IMR-90 (cell line): Measurements from ENCODE around the gene BIRC5. TPM values are rescaled to one million over a fixed set of nuclear protein-coding genes. Genes with fewer than 3 reads are reported as not detected.

Source experiments
- ATAC-seq: fragments of 200-7000 bp; cut with Tn5 transposase; 2 replicates; pipeline ENCODE4 v1.9.1; 2020; ENCODE audit warnings: low read depth, mild to moderate bottlenecking, moderate library complexity
- BruUV-seq: library from RNA; stranded (reverse); fragments of 400-500 nt; replicated peaks from 2 replicates; lab custom pipeline; 2021; lab: Mats Ljungman, UMichigan
- CTCF ChIA-PET: fragments of 300-600 bp; formaldehyde crosslinking; extraction: SDS; loops from one replicate; lab custom pipeline; 2021; ENCODE audit warnings: antibody characterized with exemption; lab: Yijun Ruan, JAX
- POLR2A ChIA-PET: fragments of 300-600 bp; sonication (Branson Sonifier 250); formaldehyde crosslinking; loops from one replicate; lab custom pipeline; 2022; ENCODE audit warnings: antibody characterized with exemption; ENCODE audit not compliant: unreplicated experiment; lab: Charles Lee
- DNase-seq: peaks from one replicate; pipeline ENCODE4 v3.0.0; 2013
- H2AFZ ChIP-seq: replicated peaks from 2 replicates; pipeline ENCODE3; 2013; ENCODE audit warnings: low read length, mild to moderate bottlenecking; ENCODE audit not compliant: poor library complexity
- H2AK5ac ChIP-seq: 2 replicates; pipeline ENCODE4 v1.6.1; 2013; ENCODE audit warnings: low read depth, low read length, inconsistent platforms
- H2AK9ac ChIP-seq: replicated peaks from 2 replicates; pipeline ENCODE3; 2013; ENCODE audit warnings: mild to moderate bottlenecking, low read depth, low read length, moderate library complexity; ENCODE audit not compliant: poor library complexity
- H2BK120ac ChIP-seq: 2 replicates; pipeline ENCODE4 v1.6.1; 2013; ENCODE audit warnings: low read depth, low read length, inconsistent platforms
- H2BK15ac ChIP-seq: 3 replicates; pipeline ENCODE4 v1.6.1; 2013; ENCODE audit warnings: low read depth, low read length, inconsistent platforms
- H2BK20ac ChIP-seq: 2 replicates; pipeline ENCODE4 v1.6.1; 2013; ENCODE audit warnings: low read depth, mild to moderate bottlenecking, inconsistent platforms, low read length, moderate library complexity
- H2BK5ac ChIP-seq: 2 replicates; pipeline ENCODE4 v1.6.1; 2013; ENCODE audit warnings: mild to moderate bottlenecking, low read depth, low read length, inconsistent platforms; ENCODE audit not compliant: poor library complexity, severe bottlenecking
- H3K14ac ChIP-seq: replicated peaks from 2 replicates; pipeline ENCODE4 v1.6.1; 2013; ENCODE audit warnings: low read depth, low read length, inconsistent platforms
- H3K18ac ChIP-seq: 2 replicates; pipeline ENCODE4 v1.6.1; 2013; ENCODE audit warnings: low read depth, low read length, control low read depth
- H3K23ac ChIP-seq: 2 replicates; pipeline ENCODE4 v1.6.1; 2013; ENCODE audit warnings: low read depth, low read length, inconsistent platforms
- H3K27ac ChIP-seq: 2 replicates; pipeline ENCODE4 v1.5.1; 2013; ENCODE audit warnings: mild to moderate bottlenecking, control low read depth, low read length; ENCODE audit not compliant: insufficient read depth
- H3K27me3 ChIP-seq: 2 replicates; pipeline ENCODE4 v1.6.1; 2013; ENCODE audit warnings: low read length; ENCODE audit not compliant: control insufficient read depth, insufficient read depth
- H3K36me3 ChIP-seq: 2 replicates; pipeline ENCODE4 v1.6.1; 2013; ENCODE audit warnings: low read length, mixed read lengths; ENCODE audit not compliant: control insufficient read depth, insufficient read depth
- H3K4ac ChIP-seq: 2 replicates; pipeline ENCODE4 v1.6.1; 2013; ENCODE audit warnings: low read depth, low read length, inconsistent platforms
- H3K4me1 ChIP-seq: 2 replicates; pipeline ENCODE4 v1.6.1; 2013; ENCODE audit warnings: low read length, mixed read lengths; ENCODE audit not compliant: control insufficient read depth, insufficient read depth
- H3K4me2 ChIP-seq: 2 replicates; pipeline ENCODE4 v1.6.1; 2013; ENCODE audit warnings: low read depth, mild to moderate bottlenecking, control low read depth, low read length, moderate library complexity
- H3K4me3 ChIP-seq: 2 replicates; pipeline ENCODE4 v1.5.1; 2013; ENCODE audit warnings: low read depth, mild to moderate bottlenecking, control low read depth, low read length, moderate library complexity; ENCODE audit not compliant: insufficient read depth
- H3K56ac ChIP-seq: 2 replicates; pipeline ENCODE4 v1.6.1; 2013; ENCODE audit warnings: low read length, inconsistent platforms; ENCODE audit not compliant: insufficient read depth; ENCODE audit errors: extremely low read depth
- H3K79me1 ChIP-seq, 2 experiments: 2 replicates each; pipeline ENCODE4 v1.6.1; 2013; ENCODE audit warnings: low read length in 2 of 2, inconsistent platforms in 1 of 2, low read depth in 1 of 2
- H3K9ac ChIP-seq: 2 replicates; pipeline ENCODE4 v1.6.1; 2013; ENCODE audit warnings: low read depth, low read length, control low read depth
- H3K9me1 ChIP-seq: 2 replicates; pipeline ENCODE4 v1.6.1; 2013; ENCODE audit warnings: low read length, inconsistent platforms; ENCODE audit not compliant: insufficient read depth
- H3K9me3 ChIP-seq: 2 replicates; pipeline ENCODE4 v1.6.1; 2013; ENCODE audit warnings: low read length; ENCODE audit not compliant: control insufficient read depth, insufficient read depth
- H4K20me1 ChIP-seq: 2 replicates; pipeline ENCODE4 v1.6.1; 2013; ENCODE audit warnings: low read length, inconsistent platforms; ENCODE audit not compliant: insufficient read depth
- H4K5ac ChIP-seq: 2 replicates; pipeline ENCODE4 v1.6.1; 2013; ENCODE audit warnings: mild to moderate bottlenecking, low read depth, low read length, control low read depth
- H4K8ac ChIP-seq, 2 experiments: 2 replicates each; pipeline ENCODE4 v1.6.1; 2013; ENCODE audit warnings: low read depth in 2 of 2, low read length in 2 of 2, control low read depth in 1 of 2, inconsistent platforms in 1 of 2
- H4K91ac ChIP-seq: 2 replicates; pipeline ENCODE4 v1.6.1; 2013; ENCODE audit warnings: low read depth, low read length, inconsistent platforms; ENCODE audit not compliant: insufficient read depth
- BHLHE40 ChIP-seq: fragments of 150-350 bp; IDR thresholded peaks from 2 replicates; pipeline ENCODE4 v1.6.1; 2016; ENCODE audit warnings: mild to moderate bottlenecking, low read depth, low read length
- CHD1 ChIP-seq: IDR thresholded peaks from 2 replicates; pipeline ENCODE4 v1.6.1; 2012; ENCODE audit warnings: low read depth, low read length, improper control_type of control experiment
- MAFK ChIP-seq: IDR thresholded peaks from 2 replicates; pipeline ENCODE4 v1.6.1; 2012; ENCODE audit warnings: low read depth, low read length, improper control_type of control experiment
- MAZ ChIP-seq: IDR thresholded peaks from 2 replicates; pipeline ENCODE4 v1.6.1; 2012; ENCODE audit warnings: low read depth, mild to moderate bottlenecking, low read length, improper control_type of control experiment, moderate library complexity, borderline replicate concordance
- MXI1 ChIP-seq: IDR thresholded peaks from 2 replicates; pipeline ENCODE4 v1.6.1; 2012; ENCODE audit warnings: low read depth, mild to moderate bottlenecking, low read length, moderate library complexity, borderline replicate concordance
- NFE2L2 ChIP-seq: fragments of 150-350 bp; IDR thresholded peaks from 2 replicates; pipeline ENCODE4 v1.6.1; 2016; ENCODE audit warnings: low read depth, mild to moderate bottlenecking, low read length
- POLR2A ChIP-seq: IDR thresholded peaks from 2 replicates; pipeline ENCODE4 v1.6.1; 2012; ENCODE audit warnings: mild to moderate bottlenecking, low read depth, low read length
- RCOR1 ChIP-seq: IDR thresholded peaks from 2 replicates; pipeline ENCODE4 v1.6.1; 2012; ENCODE audit warnings: mild to moderate bottlenecking, low read length, improper control_type of control experiment; ENCODE audit not compliant: insufficient replicate concordance
- RFX5 ChIP-seq: IDR thresholded peaks from 2 replicates; pipeline ENCODE4 v1.8.0; 2012; ENCODE audit warnings: low read depth, mild to moderate bottlenecking, low read length, moderate library complexity
- SMC3 ChIP-seq: fragments of 150-350 bp; IDR thresholded peaks from 2 replicates; pipeline ENCODE4 v1.6.1; 2016; ENCODE audit warnings: low read depth, mild to moderate bottlenecking, antibody characterized with exemption, low read length, moderate library complexity
- WGBS, 2 experiments: methylation state at CpG; one replicate each; pipeline versions ENCODE4 v1.1.5 to v1.1.7; 2013; ENCODE audit warnings: missing lambda C conversion rate in 2 of 2; ENCODE audit not compliant: insufficient read length in 1 of 2; ENCODE audit errors: extremely low coverage in 2 of 2; 5-methylcytosine and 5-hydroxymethylcytosine counted together
- dilution Hi-C: fragments of 300-500 bp; cut with HindIII; formaldehyde crosslinking; loops from one replicate; pipeline ENCODE4 v1.14.3; 2018; ENCODE audit warnings: low sequenced_read_pairs; ENCODE audit not compliant: unreplicated experiment
- in situ Hi-C: fragments of 300-500 bp; cut with MboI; formaldehyde crosslinking; loops from 3 replicates; pipeline ENCODE4 v1.14.3; 2019; ENCODE audit warnings: low sequenced_read_pairs, inconsistent platforms, mixed read lengths
- intact Hi-C: fragments of 100-400 bp; cut with micrococcal nuclease; formaldehyde crosslinking; loops from 2 replicates; pipeline ENCODE4 v1.10.0; 2022
- polyA plus RNA-seq, 3 experiments: library from polyadenylated mRNA; depleted of rRNA; stranded (reverse); fragments of >200 nt; gene quantifications; 2 replicates each; pipeline ENCODE4 v1.2.3, GENCODE V29; 2012; ENCODE audit warnings: low replicate concordance in 1 of 3
- total RNA-seq: library from RNA; depleted of rRNA; stranded (reverse); fragments of >200 nt; gene quantifications from 2 replicates; pipeline ENCODE4 v1.2.3, GENCODE V29; 2012

BIRC5 gene
- total and polyA plus RNA-seq, 2 of the 4 experiments (the other 2 are of a cell fraction) = 16.6 to 52.7 TPM

DNA sequence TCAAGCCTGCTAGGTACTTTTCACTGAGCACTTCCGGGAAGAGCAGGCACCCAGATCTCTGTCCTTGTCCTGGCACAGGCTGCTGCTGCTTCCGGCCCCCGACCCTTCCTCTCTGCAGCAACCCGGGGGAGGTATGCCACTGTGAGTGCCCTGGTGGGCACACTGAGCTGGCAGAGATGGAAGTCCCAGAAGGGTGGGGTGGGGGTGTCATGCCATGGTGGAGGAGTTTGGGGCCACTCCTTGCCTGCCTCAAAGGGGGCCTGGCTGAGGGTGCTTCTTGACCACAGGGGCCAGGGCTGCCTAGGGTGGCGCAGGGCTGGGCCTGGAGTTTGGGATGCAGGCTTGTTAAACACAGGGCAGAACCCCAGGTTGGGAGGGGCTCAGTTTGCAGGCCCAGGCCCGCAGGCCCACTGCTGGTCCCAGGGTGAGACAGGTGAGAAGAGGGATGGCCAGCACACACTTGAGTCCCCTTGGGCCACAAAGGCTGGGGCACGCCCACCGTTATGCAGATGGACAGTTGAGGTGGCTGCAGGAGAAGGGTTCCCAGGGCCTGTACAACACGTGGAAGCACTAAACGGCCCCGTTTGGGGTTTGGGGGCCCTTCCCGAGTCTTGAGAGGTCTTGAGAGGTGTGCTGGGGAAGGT is 26.1 kb downstream of the BIRC5 start:
- no peak overlapping the region for H3K4me3 ChIP-seq
- in situ Hi-C loops (loop anchor here (10.0 kb wide), 1 partner anchor 125 kb away; no protein-coding TSS in a partner anchor), dilution Hi-C loops (no loop called here), intact Hi-C loops (no loop called here)
- no peak overlapping the region for H3K4me2 ChIP-seq
- ATAC-seq (no peak), DNase-seq (no peak)
- no peak overlapping the region for H2BK5ac ChIP-seq
- CTCF ChIA-PET = no interaction called here
- no peak overlapping the region for H2BK15ac ChIP-seq
- H2BK20ac ChIP-seq = no peak overlapping the region
- H3K9me1 ChIP-seq = no peaks in the 10 kb centered on the region
- H3K36me3 ChIP-seq = no peaks in the 10 kb centered on the region
- H3K27ac ChIP-seq = no peak overlapping the region
- H4K8ac ChIP-seq = no peak overlapping the region
- H4K91ac ChIP-seq = no peak overlapping the region
- no peaks in the 10 kb centered on the region for H3K9me3 ChIP-seq
- H2AFZ ChIP-seq = no peak overlapping the region
- H3K79me1 ChIP-seq = no peaks in the 10 kb centered on the region
- WGBS, 2 experiments = 70% methylated on average over 1 of the region's 12 CpGs; no CpG with 5 or more reads in 1 of the 2 experiments
- H2AK5ac ChIP-seq = no peak overlapping the region
- BruUV-seq = no TSS peak
- peaks cover 18% of the 10 kb centered on the region for H3K27me3 ChIP-seq
- no peak overlapping the region for H3K56ac ChIP-seq
- POLR2A ChIA-PET = no interaction called here
- H3K9ac ChIP-seq = no peak overlapping the region
- H3K4me1 ChIP-seq = peaks cover 2% of the 10 kb centered on the region; the same call in 1 of the 2 replicates
- H2BK120ac ChIP-seq = no peak overlapping the region
- no peaks in the 10 kb centered on the region for H4K20me1 ChIP-seq
- TF ChIP-seq MAZ (no peak), BHLHE40 (no peak), MAFK (no peak), POLR2A (no peak), SMC3 (no peak), NFE2L2 (no peak), CHD1 (no peak), RFX5 (no peak), MXI1 (no peak), RCOR1 (no peak)
- H4K5ac ChIP-seq = no peak overlapping the region
- no peak overlapping the region for H2AK9ac ChIP-seq
- H3K23ac ChIP-seq = no peak overlapping the region
- no peak overlapping the region for H3K18ac ChIP-seq
- H3K14ac ChIP-seq = no peak overlapping the region
- H3K4ac ChIP-seq = no peak overlapping the region
